Measurements from ENCODE around the gene ITGA2B.

Gene ITGA2B

GRCh38 chr17:44378171-44378705, 11.2 kb downstream of the ITGA2B start:
- H3K23ac ChIP-seq (ENCODE audit: low read depth, low read length, poor library complexity), result no peak overlapping the region
- no peak overlapping the region for H3K9ac ChIP-seq (ENCODE audit: low read depth, low read length, poor library complexity)
- peaks cover 2 to 11% of the 10 kb centered on the region in 2 donors for H3K4me1 ChIP-seq (ENCODE audit: control insufficient read depth in 2 of 2, insufficient read depth in 1 of 2, low read depth in 1 of 2, low read length in 2 of 2)
- no peaks in the 10 kb centered on the region for H3K36me3 ChIP-seq (replicated peaks in 1 of 2; ENCODE audit: control insufficient read depth in 2 of 2, insufficient read depth in 2 of 2, low read length in 2 of 2)
- peak overlapping the region; percentile 76 for H3K18ac ChIP-seq (ENCODE audit: low read length)
- H3K27ac ChIP-seq (replicated peaks; ENCODE audit: low read length), result no peak overlapping the region
- DNase-seq (ENCODE audit: low spot score), result no peak
- no peak overlapping the region for H3K4ac ChIP-seq (ENCODE audit: low read length)
- no peak overlapping the region for H2BK12ac ChIP-seq (ENCODE audit: low read length)
- peak overlapping the region; percentile 17 for H3K14ac ChIP-seq (ENCODE audit: low read length)
- H3K4me3 ChIP-seq (ENCODE audit: low read length in 2 of 2), result no peak overlapping the region
- H3K79me1 ChIP-seq (ENCODE audit: low read depth, low read length), result no peaks in the 10 kb centered on the region
- peak overlapping the region; percentile 49 for H2AK5ac ChIP-seq (ENCODE audit: low read depth, low read length)
- H3K9me3 ChIP-seq (replicated peaks in 1 of 2; ENCODE audit: control insufficient read depth in 2 of 2, insufficient read depth in 1 of 2, low read depth in 1 of 2, low read length in 2 of 2), result no peaks in the 10 kb centered on the region
- no peak overlapping the region for H2BK5ac ChIP-seq (ENCODE audit: low read length)
- no peak overlapping the region for H2BK15ac ChIP-seq (ENCODE audit: low read length)
- peaks cover 0 to 14% (median 9%) of the 10 kb centered on the region in 3 experiments for H3K27me3 ChIP-seq (ENCODE audit: control insufficient read depth in 3 of 3, insufficient read depth in 3 of 3, low read depth in 1 of 3, low read length in 3 of 3)
- no peak overlapping the region for H2AFZ ChIP-seq (ENCODE audit: low read length)
- WGBS, 2 donors (ENCODE audit: extremely low coverage in 2 of 2, insufficient read length in 2 of 2, insufficient replicate concordance in 1 of 2), result no CpG with 5 or more reads among the region's 14 CpGs
- no peak overlapping the region for H4K8ac ChIP-seq (ENCODE audit: low read depth, low read length)
- H3K4me2 ChIP-seq (ENCODE audit: insufficient read depth, low read length, poor library complexity, severe bottlenecking), result no peak overlapping the region
- no peak overlapping the region for H2BK120ac ChIP-seq (ENCODE audit: low read depth, low read length)
- H4K91ac ChIP-seq (ENCODE audit: low read depth, low read length, poor library complexity), result no peak overlapping the region

GRCh38 chr17:44376779-44377178, 12.7 kb downstream of the ITGA2B start:
- H2AFZ ChIP-seq (ENCODE audit: low read length), result no peak overlapping the region
- H3K18ac ChIP-seq (ENCODE audit: low read length), result no peak overlapping the region
- no peaks in the 10 kb centered on the region for H3K9me3 ChIP-seq (replicated peaks in 1 of 2; ENCODE audit: control insufficient read depth in 2 of 2, insufficient read depth in 1 of 2, low read depth in 1 of 2, low read length in 2 of 2)
- no peak overlapping the region for H4K91ac ChIP-seq (ENCODE audit: low read depth, low read length, poor library complexity)
- no CpG with 5 or more reads among the region's 12 CpGs for WGBS, 2 donors (ENCODE audit: extremely low coverage in 2 of 2, insufficient read length in 2 of 2, insufficient replicate concordance in 1 of 2)
- H3K9ac ChIP-seq (ENCODE audit: low read depth, low read length, poor library complexity), result no peak overlapping the region
- H2BK120ac ChIP-seq (ENCODE audit: low read depth, low read length), result no peak overlapping the region
- no peak overlapping the region for H3K27ac ChIP-seq (replicated peaks; ENCODE audit: low read length)
- no peak overlapping the region for H3K4ac ChIP-seq (ENCODE audit: low read length)
- no peak overlapping the region for H2BK12ac ChIP-seq (ENCODE audit: low read length)
- no peak overlapping the region for H3K4me3 ChIP-seq (ENCODE audit: low read length in 2 of 2)
- no peak overlapping the region for H3K14ac ChIP-seq (ENCODE audit: low read length)
- no peak overlapping the region for H2AK5ac ChIP-seq (ENCODE audit: low read depth, low read length)
- no peaks in the 10 kb centered on the region for H3K36me3 ChIP-seq (replicated peaks in 1 of 2; ENCODE audit: control insufficient read depth in 2 of 2, insufficient read depth in 2 of 2, low read length in 2 of 2)
- H2BK15ac ChIP-seq (ENCODE audit: low read length), result no peak overlapping the region
- H4K8ac ChIP-seq (ENCODE audit: low read depth, low read length), result no peak overlapping the region
- H3K27me3 ChIP-seq (ENCODE audit: control insufficient read depth in 3 of 3, insufficient read depth in 3 of 3, low read depth in 1 of 3, low read length in 3 of 3), result peaks cover 0 to 11% (median 0%) of the 10 kb centered on the region in 3 experiments
- H2BK5ac ChIP-seq (ENCODE audit: low read length), result no peak overlapping the region
- no peak overlapping the region for H3K23ac ChIP-seq (ENCODE audit: low read depth, low read length, poor library complexity)
- H3K4me1 ChIP-seq (ENCODE audit: control insufficient read depth in 2 of 2, insufficient read depth in 1 of 2, low read depth in 1 of 2, low read length in 2 of 2), result peaks cover 2 to 11% of the 10 kb centered on the region in 2 donors
- no peak overlapping the region for H3K4me2 ChIP-seq (ENCODE audit: insufficient read depth, low read length, poor library complexity, severe bottlenecking)
- no peaks in the 10 kb centered on the region for H3K79me1 ChIP-seq (ENCODE audit: low read depth, low read length)
- DNase-seq (ENCODE audit: low spot score), result no peak

GRCh38 chr17:44376124-44376523, 13.3 kb downstream of the ITGA2B start:
- Histone ChIP-seq H3K36me3 (replicated peaks in 1 of 2; ENCODE audit: control insufficient read depth in 2 of 2, insufficient read depth in 2 of 2, low read length in 2 of 2) (no peaks in the 10 kb centered on the region), H3K9ac (ENCODE audit: low read depth, low read length, poor library complexity) (peak overlapping the region; percentile 25), H2BK12ac (ENCODE audit: low read length) (no peak overlapping the region), H2AFZ (ENCODE audit: low read length) (no peak overlapping the region), H4K8ac (ENCODE audit: low read depth, low read length) (no peak overlapping the region), H3K27ac (replicated peaks; ENCODE audit: low read length) (no peak overlapping the region), H3K79me1 (ENCODE audit: low read depth, low read length) (no peaks in the 10 kb centered on the region), H2BK5ac (ENCODE audit: low read length) (no peak overlapping the region), H3K4me1 (ENCODE audit: control insufficient read depth in 2 of 2, insufficient read depth in 1 of 2, low read depth in 1 of 2, low read length in 2 of 2) (peaks cover 2 to 11% of the 10 kb centered on the region in 2 donors), H3K23ac (ENCODE audit: low read depth, low read length, poor library complexity) (no peak overlapping the region), H3K4me2 (ENCODE audit: insufficient read depth, low read length, poor library complexity, severe bottlenecking) (no peak overlapping the region), H3K14ac (ENCODE audit: low read length) (no peak overlapping the region), H4K91ac (ENCODE audit: low read depth, low read length, poor library complexity) (no peak overlapping the region), H2AK5ac (ENCODE audit: low read depth, low read length) (peak overlapping the region; percentile 37), H2BK120ac (ENCODE audit: low read depth, low read length) (no peak overlapping the region), H3K4ac (ENCODE audit: low read length) (no peak overlapping the region), H3K9me3 (replicated peaks in 1 of 2; ENCODE audit: control insufficient read depth in 2 of 2, insufficient read depth in 1 of 2, low read depth in 1 of 2, low read length in 2 of 2) (no peaks in the 10 kb centered on the region), H3K18ac (ENCODE audit: low read length) (peak overlapping the region; percentile 79), H3K4me3 (ENCODE audit: low read length in 2 of 2) (no peak overlapping the region), H3K27me3 (ENCODE audit: control insufficient read depth in 3 of 3, insufficient read depth in 3 of 3, low read depth in 1 of 3, low read length in 3 of 3) (peaks cover 0 to 11% (median 0%) of the 10 kb centered on the region in 3 experiments), H2BK15ac (ENCODE audit: low read length) (peak overlapping the region; percentile 63)
- WGBS, 2 donors (ENCODE audit: extremely low coverage in 2 of 2, insufficient read length in 2 of 2, insufficient replicate concordance in 1 of 2), result no CpG with 5 or more reads among the region's 5 CpGs
- no peak for DNase-seq (ENCODE audit: low spot score)

GRCh38 chr17:44375196-44376017, 14.0 kb downstream of the ITGA2B start:
- no peak overlapping the region for H3K27ac ChIP-seq (replicated peaks; ENCODE audit: low read length)

More at GRCh38 chr17:44375196-44376017, 14.0 kb downstream of the ITGA2B start:
- Histone ChIP-seq H4K91ac (ENCODE audit: low read depth, low read length, poor library complexity) (no peak overlapping the region), H3K9ac (ENCODE audit: low read depth, low read length, poor library complexity) (peak overlapping the region; percentile 25), H2AFZ (ENCODE audit: low read length) (peak overlapping the region; percentile 76), H3K14ac (ENCODE audit: low read length) (no peak overlapping the region), H3K9me3 (replicated peaks in 1 of 2; ENCODE audit: control insufficient read depth in 2 of 2, insufficient read depth in 1 of 2, low read depth in 1 of 2, low read length in 2 of 2) (no peaks in the 10 kb centered on the region), H3K18ac (ENCODE audit: low read length) (peak overlapping the region; percentile 79), H3K4me2 (ENCODE audit: insufficient read depth, low read length, poor library complexity, severe bottlenecking) (no peak overlapping the region), H3K4me3 (ENCODE audit: low read length in 2 of 2) (no peak overlapping the region), H4K8ac (ENCODE audit: low read depth, low read length) (no peak overlapping the region), H3K27me3 (ENCODE audit: control insufficient read depth in 3 of 3, insufficient read depth in 3 of 3, low read depth in 1 of 3, low read length in 3 of 3) (peaks cover 0 to 11% (median 0%) of the 10 kb centered on the region in 3 experiments), H3K79me1 (ENCODE audit: low read depth, low read length) (no peaks in the 10 kb centered on the region), H3K36me3 (replicated peaks in 1 of 2; ENCODE audit: control insufficient read depth in 2 of 2, insufficient read depth in 2 of 2, low read length in 2 of 2) (no peaks in the 10 kb centered on the region), H3K4ac (ENCODE audit: low read length) (no peak overlapping the region), H3K23ac (ENCODE audit: low read depth, low read length, poor library complexity) (no peak overlapping the region), H2BK15ac (ENCODE audit: low read length) (peak overlapping the region; percentile 63), H2BK5ac (ENCODE audit: low read length) (no peak overlapping the region), H2BK120ac (ENCODE audit: low read depth, low read length) (no peak overlapping the region), H3K4me1 (ENCODE audit: control insufficient read depth in 2 of 2, insufficient read depth in 1 of 2, low read depth in 1 of 2, low read length in 2 of 2) (peaks cover 2 to 11% of the 10 kb centered on the region in 2 donors), H2AK5ac (ENCODE audit: low read depth, low read length) (peak overlapping the region; percentile 37), H2BK12ac (ENCODE audit: low read length) (no peak overlapping the region)
- no peak for DNase-seq (ENCODE audit: low spot score)
- WGBS, 2 donors (ENCODE audit: extremely low coverage in 2 of 2, insufficient read length in 2 of 2, insufficient replicate concordance in 1 of 2), result no CpG with 5 or more reads among the region's 22 CpGs

All from neuronal stem cell (in vitro differentiated cells).